Loucy (cell line): ENCODE measurements around the gene GALNT9.
"Not testable (repeated sequence)": the region's sequence is repeated elsewhere in the genome, so short reads cannot be mapped to it uniquely, and the experiment has no call there.

Experiments
- H2AFZ ChIP-seq: fragments of 200-600 bp; sonication (generic); 2 replicates; pipeline ENCODE4 v1.6.0; 2016; ENCODE audit warnings: antibody characterized with exemption, mild to moderate bottlenecking, low read length, moderate library complexity
- H3F3A ChIP-seq: fragments of 200-600 bp; 2 replicates; pipeline ENCODE4 v1.6.0; 2016; ENCODE audit warnings: antibody characterized with exemption, low read depth, mild to moderate bottlenecking
- H3K27me3 ChIP-seq: fragments of 200-600 bp; sonication (generic); 2 replicates; pipeline ENCODE4 v1.6.1; 2014; ENCODE audit warnings: low read length, mild to moderate bottlenecking; ENCODE audit not compliant: insufficient read depth, poor library complexity, severe bottlenecking
- H3K36me3 ChIP-seq: fragments of 200-600 bp; sonication (generic); 2 replicates; pipeline ENCODE4 v1.6.1; 2016; ENCODE audit warnings: low read length; ENCODE audit not compliant: insufficient read depth
- H3K4me1 ChIP-seq: fragments of 200-600 bp; sonication (generic); 2 replicates; pipeline ENCODE4 v1.5.1; 2014; ENCODE audit warnings: low read length, mild to moderate bottlenecking; ENCODE audit not compliant: insufficient read depth, poor library complexity, severe bottlenecking
- H3K4me2 ChIP-seq: fragments of 200-600 bp; sonication (generic); 2 replicates; pipeline ENCODE4 v1.6.0; 2014; ENCODE audit warnings: antibody characterized with exemption, low read length, low read depth, mild to moderate bottlenecking; ENCODE audit not compliant: poor library complexity, severe bottlenecking
- H3K4me3 ChIP-seq: fragments of 200-600 bp; sonication (generic); 2 replicates; pipeline ENCODE4 v1.5.1; 2014; ENCODE audit warnings: low read length, mild to moderate bottlenecking, mixed read lengths; ENCODE audit not compliant: poor library complexity, severe bottlenecking
- H3K79me2 ChIP-seq: fragments of 200-600 bp; sonication (generic); 2 replicates; pipeline ENCODE4 v1.6.1; 2014; ENCODE audit warnings: low read length; ENCODE audit not compliant: insufficient read depth
- H3K9ac ChIP-seq: fragments of 200-600 bp; sonication (generic); 2 replicates; pipeline ENCODE4 v1.6.0; 2014; ENCODE audit warnings: mild to moderate bottlenecking, low read depth, low read length, moderate library complexity; ENCODE audit not compliant: poor library complexity, severe bottlenecking
- H3K9me2 ChIP-seq: fragments of 200-600 bp; sonication (generic); replicated peaks from 2 replicates; pipeline ENCODE4 v1.6.1; 2016; ENCODE audit warnings: low read depth, low read length, mixed read lengths
- H3K9me3 ChIP-seq: fragments of 200-600 bp; sonication (generic); 2 replicates; pipeline ENCODE4 v1.6.1; 2014; ENCODE audit warnings: mild to moderate bottlenecking, antibody characterized with exemption, low read length, low read depth; ENCODE audit not compliant: insufficient read depth
- H4K20me1 ChIP-seq: fragments of 200-600 bp; sonication (generic); 2 replicates; pipeline ENCODE4 v1.6.0; 2014; ENCODE audit warnings: antibody characterized with exemption, low read length, mild to moderate bottlenecking; ENCODE audit not compliant: insufficient read depth, poor library complexity, severe bottlenecking
- EZH2phosphoT487 ChIP-seq: fragments of 200-600 bp; IDR thresholded peaks from 2 replicates; pipeline ENCODE4 v1.6.1; 2018; ENCODE audit warnings: antibody characterized with exemption, mild to moderate bottlenecking, moderate library complexity, borderline replicate concordance
- TF ChIP-seq, protein P1 (sequence below): fragments of 200-600 bp; sonication (generic); conservative IDR thresholded peaks from 2 replicates; pipeline ENCODE4 v1.5.1; 2014; ENCODE audit warnings: mild to moderate bottlenecking, antibody characterized with exemption, low read length

The GALNT9 gene

DNA sequence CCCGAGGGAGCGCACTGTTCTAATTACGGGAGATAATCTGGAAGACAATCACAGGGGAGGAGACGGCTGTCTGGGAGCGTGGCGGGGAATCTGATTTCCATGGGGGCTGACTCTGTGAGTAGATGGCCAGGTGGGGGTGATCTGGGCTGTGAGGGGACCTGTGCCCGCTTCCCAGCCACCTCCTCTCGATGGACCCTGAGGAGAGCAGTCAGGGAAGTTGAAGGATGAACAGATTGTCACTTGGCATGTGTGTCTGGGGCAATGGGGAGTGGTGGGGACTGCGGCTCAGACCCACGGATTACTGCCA lies 22.6 kb downstream of the GALNT9 start:
- Histone ChIP-seq H4K20me1 (no peaks in the 10 kb centered on the region), H3K9ac (no peak overlapping the region), H3K36me3 (no peaks in the 10 kb centered on the region), H3K27me3 (no peaks in the 10 kb centered on the region), H3K4me2 (no peak overlapping the region), H3K79me2 (no peaks in the 10 kb centered on the region), H3K9me3 (0 out of 2 replicates have a peak, but pooled peaks cover 5% of the 10 kb centered on the region), H3K4me3 (no peak overlapping the region), H3K4me1 (no peaks in the 10 kb centered on the region), H3K9me2 (no peaks in the 10 kb centered on the region), H3F3A (no peaks in the 10 kb centered on the region), H2AFZ (no peak overlapping the region)
- TF ChIP-seq, protein P1, sequence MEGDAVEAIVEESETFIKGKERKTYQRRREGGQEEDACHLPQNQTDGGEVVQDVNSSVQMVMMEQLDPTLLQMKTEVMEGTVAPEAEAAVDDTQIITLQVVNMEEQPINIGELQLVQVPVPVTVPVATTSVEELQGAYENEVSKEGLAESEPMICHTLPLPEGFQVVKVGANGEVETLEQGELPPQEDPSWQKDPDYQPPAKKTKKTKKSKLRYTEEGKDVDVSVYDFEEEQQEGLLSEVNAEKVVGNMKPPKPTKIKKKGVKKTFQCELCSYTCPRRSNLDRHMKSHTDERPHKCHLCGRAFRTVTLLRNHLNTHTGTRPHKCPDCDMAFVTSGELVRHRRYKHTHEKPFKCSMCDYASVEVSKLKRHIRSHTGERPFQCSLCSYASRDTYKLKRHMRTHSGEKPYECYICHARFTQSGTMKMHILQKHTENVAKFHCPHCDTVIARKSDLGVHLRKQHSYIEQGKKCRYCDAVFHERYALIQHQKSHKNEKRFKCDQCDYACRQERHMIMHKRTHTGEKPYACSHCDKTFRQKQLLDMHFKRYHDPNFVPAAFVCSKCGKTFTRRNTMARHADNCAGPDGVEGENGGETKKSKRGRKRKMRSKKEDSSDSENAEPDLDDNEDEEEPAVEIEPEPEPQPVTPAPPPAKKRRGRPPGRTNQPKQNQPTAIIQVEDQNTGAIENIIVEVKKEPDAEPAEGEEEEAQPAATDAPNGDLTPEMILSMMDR, result no peak
- no peak for TF ChIP-seq EZH2phosphoT487

DNA sequence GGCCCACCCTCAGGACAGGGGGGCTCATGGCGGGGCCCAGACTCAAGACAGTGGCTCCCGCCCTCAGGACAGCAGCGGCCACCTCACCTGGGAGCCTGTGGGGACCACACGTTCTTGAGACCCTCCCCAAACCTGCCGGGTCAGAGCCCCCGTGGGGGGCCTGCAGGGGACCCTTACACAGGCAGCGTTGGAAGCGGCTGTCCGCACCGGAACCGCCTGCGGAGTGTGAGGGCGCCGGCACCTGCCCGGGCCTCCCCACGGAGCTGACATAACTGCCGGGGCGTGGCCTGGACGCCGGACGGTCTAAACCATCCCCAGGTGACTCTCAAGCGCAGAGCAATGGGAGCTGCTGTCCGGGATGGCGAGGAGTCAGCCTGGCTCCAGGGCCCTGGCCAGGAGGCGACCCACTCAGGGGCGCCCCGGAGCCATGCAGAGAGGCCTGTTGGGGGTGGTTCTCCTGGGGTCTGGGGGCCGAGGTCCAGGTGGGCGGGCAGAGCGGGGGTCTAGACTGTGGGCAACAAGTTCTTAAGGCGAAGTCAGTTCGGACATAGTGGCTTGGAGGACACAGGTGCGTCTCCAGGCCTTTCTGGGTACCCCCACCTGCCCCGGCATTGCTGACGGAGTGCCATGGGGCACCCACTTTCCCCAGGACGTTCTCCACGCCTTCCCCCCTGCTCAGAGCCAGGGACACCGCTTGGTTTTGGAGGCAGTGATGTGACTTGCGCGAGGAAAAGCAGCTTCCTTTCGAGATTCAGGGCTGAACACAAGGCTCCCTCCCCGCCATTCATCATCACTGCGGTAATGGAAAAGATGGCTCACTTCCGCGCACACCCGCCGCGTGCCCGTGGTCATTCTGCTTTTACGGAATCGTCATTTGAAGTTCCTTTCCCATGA lies 23.2 kb downstream of the GALNT9 start:
- Histone ChIP-seq H3K79me2 (no peaks in the 10 kb centered on the region), H3K9ac (no peak overlapping the region), H3K9me3 (0 out of 2 replicates have a peak, but pooled peaks cover 5% of the 10 kb centered on the region), H3K4me3 (no peak overlapping the region), H2AFZ (no peak overlapping the region), H3K36me3 (no peaks in the 10 kb centered on the region), H3K9me2 (no peaks in the 10 kb centered on the region), H3F3A (no peaks in the 10 kb centered on the region), H3K4me2 (no peak overlapping the region), H4K20me1 (no peaks in the 10 kb centered on the region), H3K27me3 (no peaks in the 10 kb centered on the region), H3K4me1 (no peaks in the 10 kb centered on the region)
- TF ChIP-seq EZH2phosphoT487, result no peak
- TF ChIP-seq, protein P1, result no peak

DNA sequence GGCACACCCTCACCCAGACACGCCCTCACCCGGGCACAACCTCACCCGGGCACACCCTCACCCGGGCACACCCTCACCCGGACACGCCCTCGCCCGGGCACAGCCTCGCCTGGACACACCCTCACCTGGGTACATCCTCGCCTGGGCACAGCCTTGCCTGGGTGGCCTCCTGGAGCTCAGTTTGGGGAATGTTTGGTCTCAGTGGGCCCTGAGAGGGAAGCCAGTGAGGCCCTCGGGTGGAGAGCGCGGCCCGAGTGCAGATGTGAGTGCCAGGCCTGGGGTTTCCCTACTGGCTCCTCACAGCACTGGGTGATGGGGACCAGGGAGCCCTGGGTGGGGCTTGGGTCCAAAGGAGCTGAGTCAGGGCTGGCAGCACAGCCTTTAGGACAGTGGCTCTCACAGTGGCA lies 23.8 kb downstream of the GALNT9 start:
- no peaks in the 10 kb centered on the region for H3F3A ChIP-seq
- H4K20me1 ChIP-seq, result no peaks in the 10 kb centered on the region
- H3K4me2 ChIP-seq, result no peak overlapping the region
- H3K9ac ChIP-seq, result no peak overlapping the region
- no peak overlapping the region for H2AFZ ChIP-seq
- H3K4me3 ChIP-seq, result no peak overlapping the region
- TF ChIP-seq EZH2phosphoT487, result no peak
- TF ChIP-seq, protein P1, result no peak
- no peaks in the 10 kb centered on the region for H3K9me2 ChIP-seq
- no peaks in the 10 kb centered on the region for H3K36me3 ChIP-seq
- no peaks in the 10 kb centered on the region for H3K79me2 ChIP-seq
- H3K27me3 ChIP-seq, result no peaks in the 10 kb centered on the region
- H3K4me1 ChIP-seq, result no peaks in the 10 kb centered on the region
- H3K9me3 ChIP-seq, result 0 out of 2 replicates have a peak, but pooled peaks cover 3% of the 10 kb centered on the region

DNA sequence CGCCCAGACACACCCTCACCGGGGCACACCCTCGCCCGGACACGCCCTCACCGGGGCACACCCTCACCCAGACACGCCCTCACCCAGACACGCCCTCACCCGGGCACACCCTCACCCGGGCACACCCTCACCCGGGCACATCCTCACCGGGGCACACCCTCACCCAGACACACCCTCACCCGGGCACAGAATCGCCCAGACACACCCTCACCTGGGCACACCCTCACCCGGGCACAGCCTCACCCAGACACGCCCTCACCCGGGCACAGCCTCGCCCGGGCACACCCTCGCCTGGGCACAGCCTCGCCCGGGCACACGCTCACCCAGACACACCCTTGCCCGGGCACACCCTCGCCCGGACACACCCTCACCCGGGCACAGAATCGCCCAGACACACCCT lies 24.5 kb downstream of the GALNT9 start:
- not testable (repeated sequence) for H3K4me3 ChIP-seq, H3K27me3 ChIP-seq, H3K4me2 ChIP-seq, H3K79me2 ChIP-seq, H3K36me3 ChIP-seq, H3F3A ChIP-seq, H3K4me1 ChIP-seq, H4K20me1 ChIP-seq, H3K9me3 ChIP-seq, H2AFZ ChIP-seq, H3K9ac ChIP-seq, H3K9me2 ChIP-seq

DNA sequence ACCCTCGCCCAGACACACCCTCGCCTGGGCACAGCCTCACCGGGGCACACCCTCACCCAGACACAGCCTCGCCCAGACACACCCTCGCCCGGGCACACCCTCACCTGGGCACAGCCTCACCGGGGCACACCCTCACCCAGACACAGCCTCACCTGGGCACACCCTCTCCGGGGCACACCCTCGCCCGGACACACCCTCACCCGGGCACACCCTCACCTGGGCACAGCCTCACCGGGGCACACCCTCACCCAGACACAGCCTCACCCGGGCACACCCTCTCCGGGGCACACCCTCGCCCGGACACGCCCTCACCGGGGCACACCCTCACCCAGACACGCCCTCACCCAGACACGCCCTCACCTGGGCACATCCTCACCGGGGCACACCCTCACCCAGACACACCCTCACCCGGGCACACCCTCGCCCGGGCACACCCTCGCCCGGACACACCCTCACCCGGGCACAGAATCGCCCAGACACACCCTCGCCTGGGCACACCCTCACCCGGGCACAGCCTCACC lies 25.5 kb downstream of the GALNT9 start:
- H4K20me1 ChIP-seq, H3K4me3 ChIP-seq, H3K27me3 ChIP-seq, H3K9me2 ChIP-seq, H3K9ac ChIP-seq, H3K4me1 ChIP-seq, H3K79me2 ChIP-seq, H3K4me2 ChIP-seq, H3K36me3 ChIP-seq, H2AFZ ChIP-seq, H3K9me3 ChIP-seq, H3F3A ChIP-seq: not testable (repeated sequence)
